A673 (cell line): ENCODE results near the gene TTC34. TPM values are rescaled to one million over a fixed set of nuclear protein-coding genes. Genes with fewer than 3 reads are reported as not detected.
A peak's percentile ranks its signal among the peaks of the same experiment; 100 is the strongest.

Experiments
- BruUV-seq: library from RNA; stranded (reverse); fragments of 400-500 nt; replicated peaks from 2 replicates; lab custom pipeline; 2021; lab: Mats Ljungman, UMichigan
- CTCF ChIA-PET: fragments of 300-600 bp; sonication (Branson Sonifier 250); formaldehyde crosslinking; loops from one replicate; lab custom pipeline; 2022; ENCODE audit warnings: antibody characterized with exemption; lab: Charles Lee
- POLR2A ChIA-PET: fragments of 300-600 bp; sonication (Branson Sonifier 250); formaldehyde crosslinking; loops from one replicate; lab custom pipeline; 2022; ENCODE audit warnings: antibody characterized with exemption; ENCODE audit not compliant: low non-redundant PET; lab: Charles Lee
- DNase-seq: peaks from one replicate; pipeline ENCODE4 v3.0.0-alpha.2; 2015; ENCODE audit warnings: low spot score
- H3K27ac ChIP-seq: fragments of 200-600 bp; sonication (generic); 2 replicates; pipeline ENCODE4 v1.5.1; 2016; ENCODE audit warnings: mixed run types, low read depth, mild to moderate bottlenecking, mixed read lengths, antibody characterized with exemption, low read length; ENCODE audit not compliant: poor library complexity, severe bottlenecking
- H3K27me3 ChIP-seq: fragments of 200-600 bp; sonication (generic); replicated peaks from 2 replicates; pipeline ENCODE4 v1.6.1; 2017; ENCODE audit warnings: mixed run types, low read depth, mild to moderate bottlenecking, mixed read lengths, antibody characterized with exemption, low read length; ENCODE audit not compliant: insufficient read depth, poor library complexity
- H3K36me3 ChIP-seq: fragments of 200-600 bp; sonication (generic); 2 replicates; pipeline ENCODE4 v1.6.1; 2016; ENCODE audit warnings: mixed run types, mild to moderate bottlenecking, mixed read lengths, antibody characterized with exemption, low read length; ENCODE audit not compliant: insufficient read depth, poor library complexity, severe bottlenecking
- H3K4me1 ChIP-seq: fragments of 200-600 bp; sonication (generic); 2 replicates; pipeline ENCODE4 v1.6.1; 2017; ENCODE audit warnings: mixed run types, mild to moderate bottlenecking, mixed read lengths, antibody characterized with exemption, low read length; ENCODE audit not compliant: insufficient read depth, poor library complexity, severe bottlenecking
- H3K4me3 ChIP-seq: fragments of 200-600 bp; sonication (generic); 2 replicates; pipeline ENCODE4 v1.5.1; 2016; ENCODE audit warnings: low read depth, mixed run types, mild to moderate bottlenecking, mixed read lengths, low read length; ENCODE audit not compliant: poor library complexity, severe bottlenecking
- H3K9me3 ChIP-seq: fragments of 200-600 bp; sonication (generic); 2 replicates; pipeline ENCODE4 v1.6.1; 2016; ENCODE audit warnings: mixed run types, low read depth, mild to moderate bottlenecking, mixed read lengths, antibody characterized with exemption, low read length; ENCODE audit not compliant: poor library complexity, severe bottlenecking
- EZH2 ChIP-seq: fragments of 200-600 bp; sonication (generic); IDR thresholded peaks from 2 replicates; pipeline ENCODE4 v1.6.1; 2017; ENCODE audit warnings: borderline replicate concordance, low read depth, mild to moderate bottlenecking, mixed read lengths, antibody characterized with exemption, low read length; ENCODE audit not compliant: poor library complexity, severe bottlenecking
- intact Hi-C: fragments of 100-400 bp; cut with micrococcal nuclease; formaldehyde crosslinking; loops from one replicate; pipeline ENCODE4 v1.10.0; 2022; ENCODE audit not compliant: unreplicated experiment
- total RNA-seq: library from RNA; stranded (reverse); gene quantifications from 2 replicates; pipeline ENCODE4 v1.2.3, GENCODE V29; 2021
- TF ChIP-seq, protein P1 (sequence below): fragments of 300-800, 200-600 bp; sonication (generic); conservative IDR thresholded peaks from 2 replicates; pipeline ENCODE4 v1.5.1; 2017; ENCODE audit warnings: low read depth, mild to moderate bottlenecking, antibody characterized with exemption, low read length, moderate library complexity, mixed read lengths

Gene TTC34
- total RNA-seq, 1 experiment from 2014 or later: 0.84 TPM

DNA sequence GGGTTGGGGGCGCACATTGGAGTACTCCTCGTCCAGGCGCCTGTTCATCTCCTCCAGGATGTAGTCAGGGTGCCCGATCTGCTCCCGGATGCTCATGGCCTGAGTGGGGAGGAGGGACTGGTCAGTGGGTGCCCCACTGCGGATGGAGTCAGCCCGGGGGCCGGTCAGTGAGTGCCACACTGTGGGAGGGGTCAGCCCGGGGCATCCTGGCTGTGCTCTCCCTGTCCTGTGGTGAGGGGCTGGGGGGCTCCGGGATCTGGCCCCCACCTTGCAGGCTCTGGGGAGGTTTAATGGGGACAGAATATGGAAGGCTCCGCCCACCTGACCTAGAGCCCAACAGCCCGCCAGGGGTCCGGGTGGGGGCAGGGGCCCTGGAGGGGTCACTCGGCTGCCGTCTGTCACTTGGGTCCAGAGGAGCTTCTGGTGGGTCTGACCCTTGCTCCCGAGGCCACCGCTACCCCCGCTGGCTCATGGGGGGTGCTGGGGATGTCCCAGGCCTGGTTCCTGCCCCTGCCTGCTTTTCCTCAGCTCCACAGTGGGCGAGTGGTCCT, 206.2 kb downstream of the TTC34 start:
- DNase-seq: no peak
- H3K27me3 ChIP-seq: no peaks in the 10 kb centered on the region
- no peaks in the 10 kb centered on the region for H3K36me3 ChIP-seq
- ChIA-PET CTCF (no interaction called here), POLR2A (no interaction called here)
- H3K4me1 ChIP-seq: peaks cover 8% of the 10 kb centered on the region
- no peak for TF ChIP-seq EZH2
- TF ChIP-seq, protein P1, sequence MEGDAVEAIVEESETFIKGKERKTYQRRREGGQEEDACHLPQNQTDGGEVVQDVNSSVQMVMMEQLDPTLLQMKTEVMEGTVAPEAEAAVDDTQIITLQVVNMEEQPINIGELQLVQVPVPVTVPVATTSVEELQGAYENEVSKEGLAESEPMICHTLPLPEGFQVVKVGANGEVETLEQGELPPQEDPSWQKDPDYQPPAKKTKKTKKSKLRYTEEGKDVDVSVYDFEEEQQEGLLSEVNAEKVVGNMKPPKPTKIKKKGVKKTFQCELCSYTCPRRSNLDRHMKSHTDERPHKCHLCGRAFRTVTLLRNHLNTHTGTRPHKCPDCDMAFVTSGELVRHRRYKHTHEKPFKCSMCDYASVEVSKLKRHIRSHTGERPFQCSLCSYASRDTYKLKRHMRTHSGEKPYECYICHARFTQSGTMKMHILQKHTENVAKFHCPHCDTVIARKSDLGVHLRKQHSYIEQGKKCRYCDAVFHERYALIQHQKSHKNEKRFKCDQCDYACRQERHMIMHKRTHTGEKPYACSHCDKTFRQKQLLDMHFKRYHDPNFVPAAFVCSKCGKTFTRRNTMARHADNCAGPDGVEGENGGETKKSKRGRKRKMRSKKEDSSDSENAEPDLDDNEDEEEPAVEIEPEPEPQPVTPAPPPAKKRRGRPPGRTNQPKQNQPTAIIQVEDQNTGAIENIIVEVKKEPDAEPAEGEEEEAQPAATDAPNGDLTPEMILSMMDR: no peak
- no peaks in the 10 kb centered on the region for H3K9me3 ChIP-seq
- no peak overlapping the region for H3K27ac ChIP-seq
- BruUV-seq: no TSS peak
- H3K4me3 ChIP-seq: no peak overlapping the region
- intact Hi-C loops: no loop called here

DNA sequence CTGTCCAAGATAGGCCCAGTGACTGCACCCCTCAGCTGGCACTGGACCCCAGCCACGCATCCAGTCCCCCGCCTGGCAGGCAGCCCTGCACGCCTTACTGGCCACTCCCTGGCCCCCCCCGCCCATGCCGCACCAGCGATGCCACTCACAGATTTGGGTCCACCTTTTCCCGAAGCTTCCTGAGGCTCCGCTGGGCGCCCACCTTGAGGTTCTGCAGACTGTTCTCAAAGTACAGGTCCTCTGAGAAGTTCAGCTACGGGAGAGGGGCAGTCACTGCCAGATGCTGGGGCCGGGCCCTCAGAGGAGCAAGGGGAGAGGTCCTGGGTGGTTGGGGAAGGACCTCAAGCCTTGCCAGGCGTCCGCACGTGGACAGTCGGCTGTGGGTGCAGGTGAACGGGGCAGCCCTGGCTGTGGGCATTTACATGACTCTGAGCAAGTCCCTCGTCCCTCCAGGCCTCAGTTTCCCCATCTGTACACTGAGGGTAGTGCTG, 206.8 kb downstream of the TTC34 start:
- ChIA-PET CTCF (no interaction called here), POLR2A (no interaction called here)
- intact Hi-C loops: no loop called here
- DNase-seq: no peak
- no peak for TF ChIP-seq EZH2
- TF ChIP-seq, protein P1: no peak
- Histone ChIP-seq H3K27ac (no peak overlapping the region), H3K9me3 (no peaks in the 10 kb centered on the region), H3K4me1 (peaks cover 8% of the 10 kb centered on the region), H3K4me3 (no peak overlapping the region), H3K36me3 (no peaks in the 10 kb centered on the region), H3K27me3 (no peaks in the 10 kb centered on the region)
- no TSS peak for BruUV-seq

- CTCF ChIA-PET: no interaction called here
- POLR2A ChIA-PET: no interaction called here
- Histone ChIP-seq H3K9me3 (no peaks in the 10 kb centered on the region), H3K4me1 (peaks cover 8% of the 10 kb centered on the region), H3K27me3 (no peaks in the 10 kb centered on the region), H3K4me3 (peak overlapping the region; percentile 32), H3K27ac (no peak overlapping the region), H3K36me3 (no peaks in the 10 kb centered on the region)
- TF ChIP-seq, protein P1: no peak
- no peak for TF ChIP-seq EZH2
- BruUV-seq: no TSS peak
- intact Hi-C loops: no loop called here
- peak; percentile 43 for DNase-seq
Observed at GRCh38 chr1:2594001-2594640, 207.4 kb downstream of the TTC34 start.
